HEK293 (cell line): ENCODE data around the gene CACHD1.

Source experiments
- CTCF ChIA-PET: fragments of 350-600 bp; formaldehyde crosslinking; extraction: SDS; loops from one replicate; lab custom pipeline; 2021; ENCODE audit warnings: antibody characterized with exemption; lab: Yijun Ruan, JAX
- POLR2A ChIA-PET: fragments of 300-600 bp; formaldehyde crosslinking; extraction: SDS; loops from one replicate; lab custom pipeline; 2020; ENCODE audit warnings: antibody characterized with exemption, inconsistent platforms; lab: Yijun Ruan, JAX
- H3K27ac ChIP-seq: fragments of 200-500 bp; sonication (Bioruptor generic); 2 replicates; pipeline ENCODE4 v1.5.1; 2014; ENCODE audit warnings: low read depth, low read length, control low read depth, inconsistent platforms; ENCODE audit errors: extremely low read depth
- H3K36me3 ChIP-seq, 2 experiments: fragments of 200-500 bp in 1 of 2; sonication (Bioruptor generic) in 1 of 2; 1 replicate in 1 of 2; 2 replicates in 1 of 2; pipeline ENCODE4 v1.5.1; 2014 to 2017; ENCODE audit warnings: inconsistent platforms in 2 of 2, low read length in 2 of 2; ENCODE audit not compliant: control insufficient read depth in 2 of 2, insufficient read depth in 1 of 2
- H3K4me1 ChIP-seq: fragments of 200-500 bp; sonication (Bioruptor generic); 2 replicates; pipeline ENCODE4 v1.5.1; 2014; ENCODE audit warnings: mild to moderate bottlenecking, low read length, inconsistent platforms; ENCODE audit not compliant: control insufficient read depth, insufficient read depth
- H3K4me3 ChIP-seq: 2 replicates; pipeline ENCODE4 v1.5.1; 2011; ENCODE audit warnings: low read depth, mild to moderate bottlenecking, control low read depth, low read length, moderate library complexity
- H3K9me3 ChIP-seq: fragments of 200-500 bp; sonication (Bioruptor generic); 2 replicates; pipeline ENCODE4 v1.5.1; 2014; ENCODE audit warnings: low read depth, low read length, inconsistent platforms; ENCODE audit not compliant: control insufficient read depth, insufficient read depth
- EGR2 ChIP-seq: fragments of 450-650 bp; formaldehyde crosslinking; IDR thresholded peaks from 2 replicates; pipeline ENCODE4 v1.5.1; 2016; ENCODE audit warnings: low read depth, missing biosample characterization, missing genetic modification characterization
- GLIS1 ChIP-seq: fragments of 450-650 bp; formaldehyde crosslinking; IDR thresholded peaks from 2 replicates; pipeline ENCODE4 v1.5.1; 2016; ENCODE audit warnings: missing biosample characterization, missing genetic modification characterization
- KLF10 ChIP-seq: fragments of 450-650 bp; IDR thresholded peaks from 2 replicates; pipeline ENCODE4 v1.5.1; 2018; ENCODE audit warnings: missing biosample characterization, mild to moderate bottlenecking, missing genetic modification characterization
- MYNN ChIP-seq: fragments of 450-650 bp; formaldehyde crosslinking; IDR thresholded peaks from 2 replicates; pipeline ENCODE4 v1.5.1; 2016; ENCODE audit warnings: missing biosample characterization, missing genetic modification characterization, borderline replicate concordance
- OSR2 ChIP-seq: fragments of 450-650 bp; formaldehyde crosslinking; IDR thresholded peaks from 2 replicates; pipeline ENCODE4 v1.5.1; 2016; ENCODE audit warnings: missing biosample characterization, missing genetic modification characterization
- ZBTB7A ChIP-seq: fragments of 450-650 bp; formaldehyde crosslinking; IDR thresholded peaks from 2 replicates; pipeline ENCODE4 v1.5.1; 2016; ENCODE audit warnings: low read depth, missing biosample characterization, missing genetic modification characterization
- ZFP37 ChIP-seq: fragments of 450-650 bp; formaldehyde crosslinking; IDR thresholded peaks from 2 replicates; pipeline ENCODE4 v1.5.1; 2016; ENCODE audit warnings: missing biosample characterization, missing genetic modification characterization
- ZNF114 ChIP-seq: fragments of 450-650 bp; formaldehyde crosslinking; IDR thresholded peaks from 2 replicates; pipeline ENCODE4 v1.5.0; 2017; ENCODE audit warnings: missing biosample characterization, missing genetic modification characterization
- ZNF140 ChIP-seq: fragments of 450-650 bp; formaldehyde crosslinking; IDR thresholded peaks from 2 replicates; pipeline ENCODE4 v1.5.1; 2016; ENCODE audit warnings: missing biosample characterization, missing genetic modification characterization
- ZNF155 ChIP-seq: fragments of 450-650 bp; formaldehyde crosslinking; IDR thresholded peaks from 2 replicates; pipeline ENCODE4 v1.5.1; 2016; ENCODE audit warnings: missing biosample characterization, missing genetic modification characterization
- ZNF248 ChIP-seq: fragments of 450-650 bp; formaldehyde crosslinking; IDR thresholded peaks from 2 replicates; pipeline ENCODE4 v1.5.1; 2017; ENCODE audit warnings: missing biosample characterization, missing genetic modification characterization
- ZNF362 ChIP-seq: fragments of 450-650 bp; formaldehyde crosslinking; IDR thresholded peaks from 2 replicates; pipeline ENCODE4 v1.5.1; 2016; ENCODE audit warnings: missing biosample characterization, missing genetic modification characterization
- ZNF366 ChIP-seq: fragments of 450-650 bp; formaldehyde crosslinking; conservative IDR thresholded peaks from 2 replicates; pipeline ENCODE4 v1.5.1; 2016; ENCODE audit warnings: missing biosample characterization, missing genetic modification characterization
- ZNF449 ChIP-seq: fragments of 450-650 bp; formaldehyde crosslinking; IDR thresholded peaks from 2 replicates; pipeline ENCODE4 v1.5.1; 2017; ENCODE audit warnings: missing biosample characterization, mild to moderate bottlenecking, missing genetic modification characterization, moderate library complexity
- ZNF513 ChIP-seq: fragments of 450-650 bp; IDR thresholded peaks from 2 replicates; pipeline ENCODE4 v1.5.1; 2018; ENCODE audit warnings: missing biosample characterization, missing genetic modification characterization
- ZNF530 ChIP-seq: fragments of 450-650 bp; formaldehyde crosslinking; IDR thresholded peaks from 2 replicates; pipeline ENCODE4 v1.5.1; 2016; ENCODE audit warnings: low read depth, missing biosample characterization, missing genetic modification characterization
- ZNF600 ChIP-seq: fragments of 450-650 bp; formaldehyde crosslinking; IDR thresholded peaks from 2 replicates; pipeline ENCODE4 v1.5.1; 2016; ENCODE audit warnings: missing biosample characterization, missing genetic modification characterization
- ZNF629 ChIP-seq: fragments of 450-650 bp; formaldehyde crosslinking; IDR thresholded peaks from 2 replicates; pipeline ENCODE4 v1.5.1; 2017; ENCODE audit warnings: missing biosample characterization, missing genetic modification characterization
- ZNF707 ChIP-seq: fragments of 450-650 bp; formaldehyde crosslinking; IDR thresholded peaks from 2 replicates; pipeline ENCODE4 v1.5.1; 2016; ENCODE audit warnings: missing biosample characterization, missing genetic modification characterization
- ZNF768 ChIP-seq: fragments of 450-650 bp; formaldehyde crosslinking; IDR thresholded peaks from 2 replicates; pipeline ENCODE4 v1.5.1; 2018; ENCODE audit warnings: missing biosample characterization, mild to moderate bottlenecking, missing genetic modification characterization
- ZNF792 ChIP-seq: fragments of 450-650 bp; formaldehyde crosslinking; IDR thresholded peaks from 2 replicates; pipeline ENCODE4 v1.5.1; 2016; ENCODE audit warnings: missing biosample characterization, missing genetic modification characterization
- ZSCAN4 ChIP-seq: fragments of 450-650 bp; formaldehyde crosslinking; IDR thresholded peaks from 2 replicates; pipeline ENCODE4 v1.5.1; 2017; ENCODE audit warnings: missing biosample characterization, missing genetic modification characterization
- TF ChIP-seq, protein P1 (sequence below): fragments of 450-650 bp; formaldehyde crosslinking; IDR thresholded peaks from 2 replicates; pipeline ENCODE4 v1.5.1; 2016; ENCODE audit warnings: missing biosample characterization, missing genetic modification characterization
- TF ChIP-seq, protein P2 (sequence below): fragments of 450-650 bp; IDR thresholded peaks from 2 replicates; pipeline ENCODE4 v1.5.1; 2018; ENCODE audit warnings: missing biosample characterization, mild to moderate bottlenecking, missing genetic modification characterization

Gene CACHD1

GRCh38 chr1:64484651-64485050, 14.7 kb downstream of the CACHD1 start (continued):
- no peak for TF ChIP-seq KLF10 (tag by site-specific recombination)
- TF ChIP-seq ZNF114 (tag by site-specific recombination) = no peak
- no peak for TF ChIP-seq ZNF449 (tag by site-specific recombination)
- no peak for TF ChIP-seq ZNF513 (tag by site-specific recombination)
- TF ChIP-seq GLIS1 = no peak
- TF ChIP-seq ZNF362 (tag by site-specific recombination) = 0 out of 2 replicates have a peak, but pooled peaks have one; percentile 20
- TF ChIP-seq ZNF768 (tag by site-specific recombination) = no peak
- no peak for TF ChIP-seq ZNF629 (tag by site-specific recombination)
- no peak for TF ChIP-seq ZFP37 (tag by site-specific recombination)
- TF ChIP-seq, protein P1, sequence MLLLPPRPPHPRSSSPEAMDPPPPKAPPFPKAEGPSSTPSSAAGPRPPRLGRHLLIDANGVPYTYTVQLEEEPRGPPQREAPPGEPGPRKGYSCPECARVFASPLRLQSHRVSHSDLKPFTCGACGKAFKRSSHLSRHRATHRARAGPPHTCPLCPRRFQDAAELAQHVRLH (tag by site-specific recombination) = no peak
- TF ChIP-seq ZNF792 (tag by site-specific recombination) = no peak
- TF ChIP-seq, protein P2, sequence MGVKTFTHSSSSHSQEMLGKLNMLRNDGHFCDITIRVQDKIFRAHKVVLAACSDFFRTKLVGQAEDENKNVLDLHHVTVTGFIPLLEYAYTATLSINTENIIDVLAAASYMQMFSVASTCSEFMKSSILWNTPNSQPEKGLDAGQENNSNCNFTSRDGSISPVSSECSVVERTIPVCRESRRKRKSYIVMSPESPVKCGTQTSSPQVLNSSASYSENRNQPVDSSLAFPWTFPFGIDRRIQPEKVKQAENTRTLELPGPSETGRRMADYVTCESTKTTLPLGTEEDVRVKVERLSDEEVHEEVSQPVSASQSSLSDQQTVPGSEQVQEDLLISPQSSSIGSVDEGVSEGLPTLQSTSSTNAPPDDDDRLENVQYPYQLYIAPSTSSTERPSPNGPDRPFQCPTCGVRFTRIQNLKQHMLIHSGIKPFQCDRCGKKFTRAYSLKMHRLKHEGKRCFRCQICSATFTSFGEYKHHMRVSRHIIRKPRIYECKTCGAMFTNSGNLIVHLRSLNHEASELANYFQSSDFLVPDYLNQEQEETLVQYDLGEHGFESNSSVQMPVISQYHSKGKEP (tag by site-specific recombination) = peak; percentile 94
- no peak for TF ChIP-seq MYNN (tag by site-specific recombination)
- no peak for TF ChIP-seq ZBTB7A (tag by site-specific recombination)
- TF ChIP-seq ZNF366 (tag by site-specific recombination) = no peak
- no peak for TF ChIP-seq ZNF707 (tag by site-specific recombination)
- TF ChIP-seq ZNF155 (tag by site-specific recombination) = no peak
- TF ChIP-seq ZNF248 (tag by site-specific recombination) = no peak
- peak; percentile 72 for TF ChIP-seq OSR2 (tag by site-specific recombination)
- no peak for TF ChIP-seq ZNF140 (tag by site-specific recombination)
- TF ChIP-seq ZNF600 = no peak
- no peak for TF ChIP-seq EGR2 (tag by site-specific recombination)

- H3K9me3 ChIP-seq = no peaks in the 10 kb centered on the region
- H3K36me3 ChIP-seq = no peaks in the 10 kb centered on the region
- H3K4me1 ChIP-seq = peaks cover 23% of the 10 kb centered on the region
- H3K27ac ChIP-seq = no peak overlapping the region
- POLR2A ChIA-PET = no interaction called here
- H3K4me3 ChIP-seq = no peak overlapping the region
- TF ChIP-seq ZSCAN4 (tag by site-specific recombination) = peak; percentile 93
- TF ChIP-seq ZNF530 (tag by site-specific recombination) = no peak
- CTCF ChIA-PET = interaction anchor here (0.7 to 0.8 kb wide), 2 partner anchors 8 to 196 kb away, joined by 3 to 4 read pairs; no protein-coding TSS in a partner anchor
Observed at GRCh38 chr1:64486193-64486592, 16.3 kb downstream of the CACHD1 start.
